HCT116 (cell line): ENCODE data around the gene KLHL2. TPM values are rescaled to one million over a fixed set of nuclear protein-coding genes. Genes with fewer than 3 reads are reported as not detected.
"Not testable (repeated sequence)": the region's sequence is repeated elsewhere in the genome, so short reads cannot be mapped to it uniquely, and the experiment has no call there.

Experiments
- ATAC-seq: fragments of 200-7000 bp; cut with Tn5 transposase; 2 replicates; pipeline ENCODE4 v1.9.1; 2020; ENCODE audit warnings: mild to moderate bottlenecking, moderate library complexity
- BruUV-seq: library from RNA; stranded (reverse); fragments of 400-500 nt; replicated peaks from 2 replicates; lab custom pipeline; 2021; lab: Mats Ljungman, UMichigan
- CTCF ChIA-PET: fragments of 300-600 bp; sonication (Branson Sonifier 250); formaldehyde crosslinking; loops from one replicate; lab custom pipeline; 2021; ENCODE audit warnings: antibody characterized with exemption; lab: Charles Lee
- POLR2A ChIA-PET: fragments of 300-600, 350-600 bp; sonication (Branson Sonifier 250); formaldehyde crosslinking; loops from one replicate; lab custom pipeline; 2021; ENCODE audit warnings: antibody characterized with exemption; lab: Charles Lee
- RAD21 ChIA-PET, 2 experiments: fragments of 300-600 bp; sonication (Branson Sonifier 250); formaldehyde crosslinking; loops; one replicate each; lab custom pipeline; 2023; ENCODE audit warnings: low total read pairs in 2 of 2; ENCODE audit not compliant: uncharacterized antibody in 2 of 2, unreplicated experiment in 2 of 2, low non-redundant PET in 1 of 2; lab: Charles Lee
- DNase-seq: peaks from one replicate; pipeline ENCODE4 v3.0.0-alpha.2; 2010; ENCODE audit warnings: low read depth, low spot score
- H2AFZ ChIP-seq: fragments of 200-600 bp; shearing (Covaris generic), sonication (generic); 2 replicates; pipeline ENCODE4 v1.6.1; 2017; ENCODE audit warnings: low read depth, mixed run types, mixed read lengths, antibody characterized with exemption, low read length; ENCODE audit not compliant: poor library complexity, severe bottlenecking
- H3K27ac ChIP-seq: 2 replicates; pipeline ENCODE4 v1.5.1; 2012; ENCODE audit warnings: low read depth, low read length
- H3K27me3 ChIP-seq: fragments of 200-600 bp; sonication (generic); 2 replicates; pipeline ENCODE4 v1.6.1; 2016; ENCODE audit warnings: mixed run types, low read length, mixed read lengths; ENCODE audit not compliant: insufficient read depth
- H3K36me3 ChIP-seq, 2 experiments: fragments of 200-500 bp in 1 of 2; fragments of 200-600 bp in 1 of 2; sonication (Bioruptor generic) in 1 of 2; sonication (generic) in 1 of 2; 2 replicates each; pipeline versions ENCODE4 v1.5.1 to v1.6.1; 2014 to 2016; ENCODE audit warnings: low read length in 2 of 2, inconsistent platforms in 1 of 2, mixed read lengths in 1 of 2, mixed run types in 1 of 2; ENCODE audit not compliant: insufficient read depth in 2 of 2, control insufficient read depth in 1 of 2
- H3K4me1 ChIP-seq, 2 experiments: fragments of 200-600 bp in 1 of 2; sonication (generic) in 1 of 2; 2 replicates each; pipeline versions ENCODE4 v1.5.1 to v1.6.1; 2012 to 2017; ENCODE audit warnings: low read length in 2 of 2, inconsistent platforms in 1 of 2, mild to moderate bottlenecking in 1 of 2, mixed read lengths in 1 of 2, mixed run types in 1 of 2, moderate library complexity in 1 of 2; ENCODE audit not compliant: insufficient read depth in 2 of 2, control insufficient read depth in 1 of 2
- H3K4me2 ChIP-seq: fragments of 200-600 bp; sonication (generic); 2 replicates; pipeline ENCODE4 v1.6.1; 2017; ENCODE audit warnings: mixed run types, low read length, mixed read lengths
- H3K4me3 ChIP-seq, 2 experiments: fragments of 200-600 bp in 1 of 2; sonication (generic) in 1 of 2; replicated peaks in 1 of 2; 2 replicates each; pipeline ENCODE4 v1.5.1; 2011 to 2016; ENCODE audit warnings: low read length in 2 of 2, control low read depth in 1 of 2, low read depth in 1 of 2, mild to moderate bottlenecking in 1 of 2, mixed read lengths in 1 of 2, mixed run types in 1 of 2
- H3K79me2 ChIP-seq: fragments of 200-600 bp; sonication (generic); 2 replicates; pipeline ENCODE4 v1.6.1; 2017; ENCODE audit warnings: mild to moderate bottlenecking, mixed run types, low read length, moderate library complexity, mixed read lengths; ENCODE audit not compliant: insufficient read depth
- H3K9ac ChIP-seq: fragments of 200-600 bp; sonication (generic); 2 replicates; pipeline ENCODE4 v1.6.1; 2016; ENCODE audit warnings: low read length, mixed read lengths
- H3K9me2 ChIP-seq: fragments of 200-600 bp; sonication (generic), shearing (Covaris generic); 2 replicates; pipeline ENCODE4 v1.6.1; 2017; ENCODE audit warnings: mixed run types, mild to moderate bottlenecking, moderate library complexity; ENCODE audit not compliant: insufficient read depth
- H3K9me3 ChIP-seq, 2 experiments: fragments of 200-500 bp in 1 of 2; fragments of 200-600 bp in 1 of 2; sonication (Bioruptor generic) in 1 of 2; sonication (generic) in 1 of 2; 2 replicates each; pipeline ENCODE4 v1.6.1; 2014 to 2017; ENCODE audit warnings: low read length in 2 of 2, mixed read lengths in 2 of 2, inconsistent platforms in 1 of 2, low read depth in 1 of 2, mild to moderate bottlenecking in 1 of 2, mixed run types in 1 of 2, moderate library complexity in 1 of 2; ENCODE audit not compliant: control insufficient read depth in 1 of 2, insufficient read depth in 1 of 2
- H4K20me1 ChIP-seq: fragments of 200-600 bp; sonication (generic), shearing (Covaris generic); 2 replicates; pipeline ENCODE4 v1.6.1; 2017; ENCODE audit warnings: mixed run types, mild to moderate bottlenecking, moderate library complexity; ENCODE audit not compliant: insufficient read depth
- intact Hi-C: fragments of 100-400 bp; cut with micrococcal nuclease; formaldehyde crosslinking; loops from 2 replicates; pipeline ENCODE4 v1.10.0; 2022
- total RNA-seq: library from RNA; stranded (reverse); gene quantifications from one replicate; pipeline ENCODE4 v1.2.1, GENCODE V29; 2021; ENCODE audit not compliant: unreplicated experiment

KLHL2 gene
- total RNA-seq, 1 experiment from 2014 or later: 24.6 TPM

- H4K20me1 ChIP-seq, H3K36me3 ChIP-seq, H3K9me3 ChIP-seq, H3K9me2 ChIP-seq, H3K4me1 ChIP-seq, H3K27me3 ChIP-seq, intact Hi-C loops, ATAC-seq, H2AFZ ChIP-seq, DNase-seq, H3K4me2 ChIP-seq, BruUV-seq, H3K79me2 ChIP-seq, H3K4me3 ChIP-seq, CTCF ChIA-PET, POLR2A ChIA-PET, H3K9ac ChIP-seq, H3K27ac ChIP-seq, RAD21 ChIA-PET: not testable (repeated sequence)
These were observed 30.8 kb downstream of the KLHL2 start for GRCh38 chr4:165238041-165238640.

GRCh38 chr4:165240761-165241160 is 33.4 kb downstream of the KLHL2 start:
- intact Hi-C loops, BruUV-seq, DNase-seq, POLR2A ChIA-PET, H3K4me1 ChIP-seq, H3K4me3 ChIP-seq, H3K27me3 ChIP-seq, RAD21 ChIA-PET, H3K4me2 ChIP-seq, H3K27ac ChIP-seq, H3K36me3 ChIP-seq, H4K20me1 ChIP-seq, ATAC-seq, H3K79me2 ChIP-seq, H2AFZ ChIP-seq, H3K9me2 ChIP-seq, H3K9me3 ChIP-seq, CTCF ChIA-PET, H3K9ac ChIP-seq: not testable (repeated sequence)

DNA sequence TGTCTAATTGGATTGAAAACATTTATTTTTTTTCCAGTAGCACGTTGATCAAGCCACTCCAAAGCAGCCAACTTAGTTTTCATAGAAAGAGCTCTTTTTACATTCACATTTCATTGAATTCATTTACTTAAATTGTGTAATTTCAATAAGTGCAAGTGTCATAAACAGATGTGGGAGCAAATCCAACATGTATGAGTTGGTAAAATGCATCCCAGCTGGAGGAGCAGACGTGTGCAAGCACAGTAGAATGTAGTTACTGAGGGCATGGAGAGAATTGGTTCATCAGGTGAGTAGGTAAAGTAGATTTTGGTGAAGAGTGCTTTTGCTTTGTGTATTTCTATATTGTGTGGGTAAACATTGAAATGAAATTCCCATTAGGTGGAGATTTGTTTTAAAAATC is 36.8 kb downstream of the KLHL2 start:
- POLR2A ChIA-PET, BruUV-seq, intact Hi-C loops: not testable (repeated sequence)

GRCh38 chr4:165244587-165245186 is 37.3 kb downstream of the KLHL2 start:
- H4K20me1 ChIP-seq, RAD21 ChIA-PET, intact Hi-C loops: not testable (repeated sequence)

More for the DNA sequence above, 36.8 kb downstream of the KLHL2 start:
- CTCF ChIA-PET, H3K27me3 ChIP-seq, H3K9me3 ChIP-seq, H3K79me2 ChIP-seq, H2AFZ ChIP-seq, H3K9me2 ChIP-seq, H3K9ac ChIP-seq, DNase-seq, H3K4me3 ChIP-seq, H3K4me2 ChIP-seq, ATAC-seq, RAD21 ChIA-PET, H3K36me3 ChIP-seq, H4K20me1 ChIP-seq, H3K4me1 ChIP-seq, H3K27ac ChIP-seq: not testable (repeated sequence)

More at GRCh38 chr4:165244587-165245186, 37.3 kb downstream of the KLHL2 start:
- H3K4me2 ChIP-seq, CTCF ChIA-PET, H3K27ac ChIP-seq, H3K4me1 ChIP-seq, H3K4me3 ChIP-seq, DNase-seq, BruUV-seq, ATAC-seq, H3K36me3 ChIP-seq, H2AFZ ChIP-seq, H3K9me3 ChIP-seq, H3K27me3 ChIP-seq, H3K79me2 ChIP-seq, H3K9ac ChIP-seq, H3K9me2 ChIP-seq, POLR2A ChIA-PET: not testable (repeated sequence)
